Measurements from ENCODE around the gene TMEM259.

Gene TMEM259

DNA sequence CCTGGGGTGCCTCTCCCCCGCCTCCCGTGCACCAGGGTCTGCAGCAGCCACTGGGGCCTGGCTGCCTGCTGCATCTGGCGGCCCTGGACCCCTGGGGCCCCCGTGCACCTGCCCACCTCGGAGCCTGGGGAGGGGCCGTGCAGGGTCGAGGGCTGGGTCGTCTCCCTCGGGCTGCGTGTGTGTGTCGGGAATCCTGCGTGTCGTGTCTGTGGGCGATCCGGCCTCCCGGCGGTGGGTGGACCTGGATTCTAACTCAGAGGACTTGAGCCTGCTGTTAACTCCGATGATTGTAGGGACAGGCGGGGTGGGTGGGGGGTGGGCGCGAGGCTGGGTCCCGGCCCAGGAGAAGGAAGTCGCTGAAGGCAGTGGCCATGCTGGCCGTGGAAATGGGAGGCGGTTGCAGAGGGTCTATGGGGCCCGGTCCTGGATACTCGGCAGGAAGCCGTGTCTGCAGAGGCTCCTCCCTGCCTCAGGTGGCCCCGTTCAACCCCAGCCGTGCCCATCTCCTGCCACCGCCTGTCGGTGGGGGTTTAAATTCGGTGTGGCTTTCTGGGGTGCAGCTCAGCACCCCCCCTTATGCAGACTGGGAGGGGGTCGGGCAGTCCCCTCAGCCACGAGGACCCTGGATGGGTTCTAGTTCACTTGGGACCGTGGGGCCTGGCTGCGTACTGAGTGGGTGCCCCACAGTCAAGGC is 46.2 kb downstream of the TMEM259 start:
- Histone ChIP-seq H3K36me3 (ENCODE audit: control insufficient read depth in 4 of 4, insufficient read depth in 4 of 4, low read length in 3 of 4) (peaks cover 6 to 29% (median 18%) of the 10 kb centered on the region in 4 experiments), H3K4me3 (ENCODE audit: control insufficient read depth in 1 of 7, extremely low read depth in 1 of 7, insufficient read depth in 4 of 7, low read depth in 2 of 7, low read length in 6 of 7) (no peak overlapping the region), H3K27me3 (replicated peaks in 2 of 5; ENCODE audit: control insufficient read depth in 4 of 5, insufficient read depth in 5 of 5, low read length in 4 of 5) (no peaks in the 10 kb centered on the region), H3K4me1 (ENCODE audit: control extremely low read depth in 1 of 4, control insufficient read depth in 4 of 4, insufficient read depth in 4 of 4, low read length in 3 of 4) (no peaks in the 10 kb centered on the region), H3K27ac (ENCODE audit: insufficient read depth in 1 of 2, low read depth in 1 of 2, low read length in 2 of 2, poor library complexity in 1 of 2, severe bottlenecking in 2 of 2) (no peak overlapping the region), H3K9me3 (ENCODE audit: control extremely low read depth in 1 of 5, control insufficient read depth in 4 of 5, insufficient read depth in 2 of 5, low read depth in 1 of 5, low read length in 4 of 5) (peaks cover 0 to 9% (median 6%) of the 10 kb centered on the region in 5 experiments)
- 90% methylated on average over 35 of the region's 37 CpGs for WGBS (ENCODE audit: insufficient coverage)
- POLR2A ChIA-PET = no interaction called here
- CTCF ChIA-PET = no interaction called here
- no peak for DNase-seq

- ChIA-PET CTCF (interaction anchor here (1.2 kb wide), 2 partner anchors 10 to 27 kb away, joined by 4 read pairs; partner anchors contain the start of gene WDR18), POLR2A (no interaction called here)
- Histone ChIP-seq H3K36me3 (ENCODE audit: control insufficient read depth in 4 of 4, insufficient read depth in 4 of 4, low read length in 3 of 4) (peaks cover 6 to 33% (median 21%) of the 10 kb centered on the region in 4 experiments), H3K27ac (ENCODE audit: insufficient read depth in 1 of 2, low read depth in 1 of 2, low read length in 2 of 2, poor library complexity in 1 of 2, severe bottlenecking in 2 of 2) (no peak overlapping the region), H3K9me3 (ENCODE audit: control extremely low read depth in 1 of 5, control insufficient read depth in 4 of 5, insufficient read depth in 2 of 5, low read depth in 1 of 5, low read length in 4 of 5) (peaks cover 0 to 9% (median 6%) of the 10 kb centered on the region in 5 experiments), H3K27me3 (replicated peaks in 2 of 5; ENCODE audit: control insufficient read depth in 4 of 5, insufficient read depth in 5 of 5, low read length in 4 of 5) (no peaks in the 10 kb centered on the region), H3K4me1 (ENCODE audit: control extremely low read depth in 1 of 4, control insufficient read depth in 4 of 4, insufficient read depth in 4 of 4, low read length in 3 of 4) (no peaks in the 10 kb centered on the region), H3K4me3 (ENCODE audit: control insufficient read depth in 1 of 7, extremely low read depth in 1 of 7, insufficient read depth in 4 of 7, low read depth in 2 of 7, low read length in 6 of 7) (no peak overlapping the region)
- no peak for DNase-seq
- WGBS (ENCODE audit: insufficient coverage) = 93% methylated on average over 21 of the region's 29 CpGs
Measured at GRCh38 chr19:973726-974563, 47.0 kb downstream of the TMEM259 start.

- Histone ChIP-seq H3K4me3 (ENCODE audit: control insufficient read depth in 1 of 7, extremely low read depth in 1 of 7, insufficient read depth in 4 of 7, low read depth in 2 of 7, low read length in 6 of 7) (no peak overlapping the region), H3K4me1 (ENCODE audit: control extremely low read depth in 1 of 4, control insufficient read depth in 4 of 4, insufficient read depth in 4 of 4, low read length in 3 of 4) (no peaks in the 10 kb centered on the region), H3K36me3 (ENCODE audit: control insufficient read depth in 4 of 4, insufficient read depth in 4 of 4, low read length in 3 of 4) (peaks cover 6 to 45% (median 29%) of the 10 kb centered on the region in 4 experiments), H3K9me3 (ENCODE audit: control extremely low read depth in 1 of 5, control insufficient read depth in 4 of 5, insufficient read depth in 2 of 5, low read depth in 1 of 5, low read length in 4 of 5) (peaks cover 0 to 9% (median 6%) of the 10 kb centered on the region in 5 experiments), H3K27me3 (replicated peaks in 2 of 5; ENCODE audit: control insufficient read depth in 4 of 5, insufficient read depth in 5 of 5, low read length in 4 of 5) (no peaks in the 10 kb centered on the region), H3K27ac (ENCODE audit: insufficient read depth in 1 of 2, low read depth in 1 of 2, low read length in 2 of 2, poor library complexity in 1 of 2, severe bottlenecking in 2 of 2) (no peak overlapping the region)
- 95% methylated on average over 4 of the region's 6 CpGs for WGBS (ENCODE audit: insufficient coverage)
- ChIA-PET POLR2A (no interaction called here), CTCF (interaction anchor here (1.0 to 1.8 kb wide), 3 partner anchors 16 to 49 kb away, joined by 4 read pairs; no protein-coding TSS in a partner anchor)
- no peak for DNase-seq
Measured at GRCh38 chr19:972281-972680, 48.6 kb downstream of the TMEM259 start.

GRCh38 chr19:971795-972194 is 49.1 kb downstream of the TMEM259 start:
- 84% methylated on average over 13 of the region's 24 CpGs for WGBS (ENCODE audit: insufficient coverage)
- Histone ChIP-seq H3K27me3 (replicated peaks in 2 of 5; ENCODE audit: control insufficient read depth in 4 of 5, insufficient read depth in 5 of 5, low read length in 4 of 5) (no peaks in the 10 kb centered on the region), H3K36me3 (ENCODE audit: control insufficient read depth in 4 of 4, insufficient read depth in 4 of 4, low read length in 3 of 4) (peaks cover 6 to 50% (median 31%) of the 10 kb centered on the region in 4 experiments), H3K4me3 (ENCODE audit: control insufficient read depth in 1 of 7, extremely low read depth in 1 of 7, insufficient read depth in 4 of 7, low read depth in 2 of 7, low read length in 6 of 7) (no peak overlapping the region), H3K27ac (ENCODE audit: insufficient read depth in 1 of 2, low read depth in 1 of 2, low read length in 2 of 2, poor library complexity in 1 of 2, severe bottlenecking in 2 of 2) (no peak overlapping the region), H3K9me3 (ENCODE audit: control extremely low read depth in 1 of 5, control insufficient read depth in 4 of 5, insufficient read depth in 2 of 5, low read depth in 1 of 5, low read length in 4 of 5) (peaks cover 0 to 9% (median 6%) of the 10 kb centered on the region in 5 experiments), H3K4me1 (ENCODE audit: control extremely low read depth in 1 of 4, control insufficient read depth in 4 of 4, insufficient read depth in 4 of 4, low read length in 3 of 4) (no peaks in the 10 kb centered on the region)
- DNase-seq = no peak
- POLR2A ChIA-PET = no interaction called here
- CTCF ChIA-PET = interaction anchor here (0.7 to 1.8 kb wide), 7 partner anchors 10 to 108 kb away, joined by 3 to 5 read pairs (median 4); partner anchors contain the start of gene WDR18

DNA sequence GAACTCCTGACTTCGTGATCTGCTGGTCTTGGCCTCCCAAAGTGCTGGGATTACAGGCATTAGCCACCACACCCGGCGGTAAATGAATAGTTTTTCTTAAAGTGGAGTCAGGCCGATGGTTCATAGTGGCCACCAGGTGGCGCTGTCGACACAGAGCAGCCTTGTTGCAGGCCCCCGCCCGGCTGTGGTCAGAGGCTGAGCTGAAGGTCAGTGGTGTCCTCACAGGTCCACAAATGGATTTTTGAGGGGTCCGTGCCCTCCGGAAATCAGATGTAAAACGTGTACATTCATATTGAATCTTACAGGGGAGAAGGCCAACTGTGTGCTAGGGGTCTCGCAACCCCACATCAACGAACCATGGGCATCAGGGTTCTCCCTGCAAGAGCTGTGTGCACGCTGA is 50.2 kb downstream of the TMEM259 start:
- H3K9me3 ChIP-seq (ENCODE audit: control extremely low read depth in 1 of 5, control insufficient read depth in 4 of 5, insufficient read depth in 2 of 5, low read depth in 1 of 5, low read length in 4 of 5) = peaks cover 0 to 9% (median 6%) of the 10 kb centered on the region in 5 experiments
- WGBS (ENCODE audit: insufficient coverage) = 96% methylated on average over 12 of the region's 14 CpGs
- DNase-seq = peak in 2 of 3 donors; percentile 51 to 58
- ChIA-PET CTCF (interaction anchor here (0.6 to 2.8 kb wide), 8 partner anchors 9 to 107 kb away, joined by 3 to 17 read pairs (median 4); partner anchors contain the start of gene WDR18), POLR2A (no interaction called here)
- H3K4me1 ChIP-seq (ENCODE audit: control extremely low read depth in 1 of 4, control insufficient read depth in 4 of 4, insufficient read depth in 4 of 4, low read length in 3 of 4) = no peaks in the 10 kb centered on the region
- H3K27me3 ChIP-seq (replicated peaks in 2 of 5; ENCODE audit: control insufficient read depth in 4 of 5, insufficient read depth in 5 of 5, low read length in 4 of 5) = no peaks in the 10 kb centered on the region
- no peak overlapping the region for H3K27ac ChIP-seq (ENCODE audit: insufficient read depth in 1 of 2, low read depth in 1 of 2, low read length in 2 of 2, poor library complexity in 1 of 2, severe bottlenecking in 2 of 2)
- no peak overlapping the region for H3K4me3 ChIP-seq (ENCODE audit: control insufficient read depth in 1 of 7, extremely low read depth in 1 of 7, insufficient read depth in 4 of 7, low read depth in 2 of 7, low read length in 6 of 7)
- H3K36me3 ChIP-seq (ENCODE audit: control insufficient read depth in 4 of 4, insufficient read depth in 4 of 4, low read length in 3 of 4) = peaks cover 6 to 56% (median 36%) of the 10 kb centered on the region in 4 experiments

DNA sequence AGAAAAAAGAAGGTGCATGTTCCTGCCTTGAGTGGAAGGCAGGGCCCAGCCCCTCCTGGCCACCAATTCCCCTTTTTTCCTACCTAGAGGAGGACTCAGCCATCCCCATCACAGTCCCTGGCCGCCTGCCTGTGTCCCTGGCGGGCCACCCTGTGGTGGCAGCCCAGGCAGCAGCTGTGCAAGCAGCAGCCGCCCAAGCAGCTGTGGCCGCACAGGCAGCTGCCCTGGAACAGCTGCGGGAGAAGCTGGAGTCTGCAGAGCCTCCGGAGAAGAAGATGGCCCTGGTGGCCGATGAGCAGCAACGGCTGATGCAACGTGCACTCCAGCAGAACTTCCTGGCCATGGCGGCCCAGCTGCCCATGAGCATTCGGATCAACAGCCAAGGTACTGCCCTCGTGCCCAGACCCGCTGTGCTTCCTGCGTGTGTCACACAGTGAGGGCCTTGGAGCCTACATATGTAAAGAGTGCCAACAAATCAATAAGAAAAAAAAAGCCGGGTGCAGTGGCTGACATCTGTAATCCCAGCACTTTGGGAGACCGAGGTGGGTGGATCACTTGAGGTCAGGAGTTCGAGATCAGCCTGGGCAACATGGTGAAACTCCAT is 54.3 kb downstream of the TMEM259 start:
- DNase-seq = peak in 1 of 3 donors; percentile 22
- no peak overlapping the region for H3K4me3 ChIP-seq (ENCODE audit: control insufficient read depth in 1 of 7, extremely low read depth in 1 of 7, insufficient read depth in 4 of 7, low read depth in 2 of 7, low read length in 6 of 7)
- no peaks in the 10 kb centered on the region for H3K27me3 ChIP-seq (replicated peaks in 2 of 5; ENCODE audit: control insufficient read depth in 4 of 5, insufficient read depth in 5 of 5, low read length in 4 of 5)
- H3K27ac ChIP-seq (ENCODE audit: insufficient read depth in 1 of 2, low read depth in 1 of 2, low read length in 2 of 2, poor library complexity in 1 of 2, severe bottlenecking in 2 of 2) = no peak overlapping the region
- ChIA-PET CTCF (interaction anchor here (0.6 to 1.9 kb wide), 4 partner anchors 14 to 44 kb away, joined by 3 to 6 read pairs (median 3); no protein-coding TSS in a partner anchor), POLR2A (no interaction called here)
- H3K4me1 ChIP-seq (ENCODE audit: control extremely low read depth in 1 of 4, control insufficient read depth in 4 of 4, insufficient read depth in 4 of 4, low read length in 3 of 4) = peaks cover 0 to 15% (median 5%) of the 10 kb centered on the region in 4 experiments
- 92% methylated on average over 14 of the region's 17 CpGs for WGBS (ENCODE audit: insufficient coverage)
- H3K36me3 ChIP-seq (ENCODE audit: control insufficient read depth in 4 of 4, insufficient read depth in 4 of 4, low read length in 3 of 4) = peaks cover 11 to 77% (median 46%) of the 10 kb centered on the region in 4 experiments
- H3K9me3 ChIP-seq (ENCODE audit: control extremely low read depth in 1 of 5, control insufficient read depth in 4 of 5, insufficient read depth in 2 of 5, low read depth in 1 of 5, low read length in 4 of 5) = peaks cover 0 to 10% (median 9%) of the 10 kb centered on the region in 5 experiments

Data from common myeloid progenitor, CD34-positive (primary cell).